Stimulated activated CD8-positive, alpha-beta memory T cell treated with anti-CD3 and anti-CD28 coated beads, Interleukin-4, amount 100 ng/mL, for 24 hours (primary cell): Measurements from ENCODE around the gene SLC30A4.
A peak's percentile ranks its signal among the peaks of the same experiment; 100 is the strongest.
"Not testable (repeated sequence)": the region's sequence is repeated elsewhere in the genome, so short reads cannot be mapped to it uniquely, and the experiment has no call there.

Experiments
- DNase-seq: peaks from one replicate; pipeline ENCODE4 v3.0.0-alpha.2; 2020; ENCODE audit warnings: low read depth

Gene SLC30A4, protein sequence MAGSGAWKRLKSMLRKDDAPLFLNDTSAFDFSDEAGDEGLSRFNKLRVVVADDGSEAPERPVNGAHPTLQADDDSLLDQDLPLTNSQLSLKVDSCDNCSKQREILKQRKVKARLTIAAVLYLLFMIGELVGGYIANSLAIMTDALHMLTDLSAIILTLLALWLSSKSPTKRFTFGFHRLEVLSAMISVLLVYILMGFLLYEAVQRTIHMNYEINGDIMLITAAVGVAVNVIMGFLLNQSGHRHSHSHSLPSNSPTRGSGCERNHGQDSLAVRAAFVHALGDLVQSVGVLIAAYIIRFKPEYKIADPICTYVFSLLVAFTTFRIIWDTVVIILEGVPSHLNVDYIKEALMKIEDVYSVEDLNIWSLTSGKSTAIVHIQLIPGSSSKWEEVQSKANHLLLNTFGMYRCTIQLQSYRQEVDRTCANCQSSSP

DNA sequence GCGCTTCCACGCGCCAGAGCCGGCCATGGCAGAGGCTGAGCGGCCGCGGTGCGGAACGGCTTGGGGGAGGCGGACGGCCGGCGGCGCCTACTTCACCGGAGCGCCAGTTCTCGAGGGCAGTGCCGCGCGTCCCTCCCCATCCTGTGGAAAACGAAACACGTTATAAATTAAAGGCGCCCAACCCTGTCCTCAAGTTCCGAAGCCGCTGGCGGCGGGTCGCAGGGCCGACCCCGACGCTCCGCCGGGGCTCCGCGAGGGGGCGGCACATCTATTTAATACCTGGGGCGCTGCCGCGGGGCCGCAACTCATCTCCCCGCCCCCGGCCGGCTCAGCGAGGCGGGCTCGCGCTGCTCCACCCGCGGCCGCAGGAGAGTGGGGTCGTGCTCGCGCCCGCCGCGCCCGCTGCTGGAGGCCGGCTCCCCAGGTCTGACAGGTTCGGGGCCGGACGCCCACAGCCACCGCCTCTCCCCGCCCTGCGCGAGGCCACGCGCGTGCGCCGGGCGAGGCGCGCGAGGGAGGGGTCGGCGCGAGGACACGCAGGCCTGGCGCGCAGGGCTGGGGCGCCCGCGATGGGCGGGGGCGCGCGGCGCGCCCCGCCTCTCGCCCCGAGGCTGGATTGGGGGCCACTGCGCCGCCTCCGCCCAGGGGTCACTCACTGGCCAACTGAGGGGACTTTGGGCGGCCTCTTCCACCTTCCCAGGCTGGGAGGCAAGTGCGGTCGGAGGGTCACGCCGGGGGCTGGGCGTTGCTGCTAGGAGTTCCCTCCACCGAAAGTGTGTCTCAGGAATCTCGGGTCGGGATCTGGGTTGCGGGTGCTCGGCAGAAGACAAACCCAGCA is at the start of gene SLC30A4:
Gene SLC30A4 (minus strand): TSS at position 428 of the 838 bp plus-strand sequence. CDS start 401 bp downstream, at position 27.
- DNase-seq, result peak; percentile 52

DNA sequence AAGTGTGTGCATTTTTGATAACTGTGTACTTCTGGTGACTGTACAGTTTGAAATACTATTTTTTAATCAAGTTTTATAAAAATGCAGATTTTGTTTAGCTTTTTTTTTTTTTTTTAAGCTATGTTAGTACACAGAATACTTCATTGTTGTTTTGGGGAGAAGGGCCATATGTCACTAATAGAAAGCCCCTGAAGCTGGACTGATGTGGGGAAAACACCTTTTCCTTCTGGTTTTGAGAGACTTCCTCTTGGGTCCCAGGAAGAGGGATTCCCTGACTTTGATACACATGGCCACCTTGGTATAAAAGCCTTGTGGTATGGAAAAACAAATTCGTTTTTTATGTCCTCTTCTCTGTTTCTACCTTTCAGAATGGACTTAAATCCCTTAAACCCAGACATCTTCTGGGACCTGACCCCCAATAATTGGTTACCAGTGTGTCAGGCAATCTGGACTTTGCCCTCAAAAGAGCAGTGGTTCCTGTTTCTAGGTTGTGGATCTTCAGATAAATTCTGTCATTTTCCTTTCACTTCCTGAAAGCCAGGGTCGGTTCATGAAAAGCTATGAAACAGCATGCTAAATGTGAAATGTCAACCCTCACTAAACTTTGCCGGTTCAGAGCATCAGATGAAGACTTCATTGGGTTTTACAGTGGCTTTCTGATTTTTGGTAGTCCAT is 33.5 kb upstream of the SLC30A4 start:
- DNase-seq, result no peak

DNA sequence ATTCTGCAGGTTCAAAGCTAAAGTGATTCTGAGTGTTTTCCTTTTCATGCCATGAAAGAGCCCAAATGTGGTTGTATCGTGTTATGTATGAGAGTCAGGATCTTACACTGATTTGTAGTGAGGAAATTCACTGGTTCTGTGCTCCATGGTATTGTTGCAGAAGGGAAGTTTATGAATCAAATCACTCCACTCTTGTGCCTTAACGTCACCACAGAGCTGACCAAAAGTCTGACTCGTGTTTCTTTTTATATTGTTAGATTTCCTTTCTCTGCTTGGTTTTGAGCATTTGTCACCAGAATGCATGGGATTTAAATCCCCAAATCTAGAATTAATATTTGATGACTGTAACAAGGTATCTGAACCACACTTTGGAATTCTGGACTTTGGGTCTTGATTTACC is 29.1 kb upstream of the SLC30A4 start:
- no peak for DNase-seq

DNA sequence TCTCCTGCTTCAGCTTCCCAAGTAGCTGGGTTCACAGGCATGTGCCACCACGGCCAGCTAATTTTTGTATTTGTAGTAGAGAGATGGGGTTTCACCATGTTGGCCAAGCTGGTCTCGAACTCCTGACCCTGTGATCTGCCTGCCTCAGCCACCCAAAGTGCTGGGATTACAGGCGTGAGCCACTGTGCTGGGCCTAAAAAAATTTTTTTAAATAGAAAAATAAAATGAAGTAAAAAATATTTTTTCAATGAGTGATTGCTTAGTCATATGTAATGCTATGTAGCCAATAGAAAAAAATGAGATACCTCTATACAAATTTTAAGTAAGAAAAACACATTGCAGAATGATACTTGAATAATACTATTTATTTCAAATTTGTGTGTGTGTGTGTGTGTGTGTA is 27.9 kb upstream of the SLC30A4 start:
- no peak for DNase-seq

DNA sequence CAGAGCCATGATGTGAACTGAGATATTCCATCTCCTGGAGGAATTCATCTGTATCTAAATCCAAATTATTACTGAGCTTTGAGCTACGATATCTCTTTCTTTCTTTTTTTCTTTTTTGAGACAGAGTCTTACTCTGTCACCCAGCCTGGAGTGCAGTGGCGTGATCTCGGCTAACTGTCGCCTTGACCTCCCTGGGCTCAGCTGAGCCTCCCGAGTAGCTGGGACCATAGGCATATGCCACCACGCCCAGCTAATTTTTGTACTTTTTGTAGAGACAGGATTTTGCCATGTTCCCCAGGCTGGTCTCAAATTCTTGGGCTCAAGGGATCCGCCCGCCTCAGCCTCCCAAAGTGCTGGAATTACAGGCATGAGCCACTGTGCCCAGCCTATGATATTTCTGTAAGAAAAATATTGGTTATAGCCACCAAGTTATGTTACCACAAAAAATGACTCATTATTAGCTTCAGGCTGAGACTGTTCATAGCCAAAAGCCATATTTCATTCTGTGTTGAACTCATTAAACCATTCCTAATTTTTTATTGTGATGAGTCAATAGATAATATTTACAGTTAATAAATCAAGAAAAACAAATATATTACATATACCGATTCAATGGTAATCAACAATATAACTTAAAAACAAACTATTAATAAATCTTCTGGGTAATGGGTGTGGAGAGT is 27.1 kb upstream of the SLC30A4 start:
- DNase-seq, result no peak

DNA sequence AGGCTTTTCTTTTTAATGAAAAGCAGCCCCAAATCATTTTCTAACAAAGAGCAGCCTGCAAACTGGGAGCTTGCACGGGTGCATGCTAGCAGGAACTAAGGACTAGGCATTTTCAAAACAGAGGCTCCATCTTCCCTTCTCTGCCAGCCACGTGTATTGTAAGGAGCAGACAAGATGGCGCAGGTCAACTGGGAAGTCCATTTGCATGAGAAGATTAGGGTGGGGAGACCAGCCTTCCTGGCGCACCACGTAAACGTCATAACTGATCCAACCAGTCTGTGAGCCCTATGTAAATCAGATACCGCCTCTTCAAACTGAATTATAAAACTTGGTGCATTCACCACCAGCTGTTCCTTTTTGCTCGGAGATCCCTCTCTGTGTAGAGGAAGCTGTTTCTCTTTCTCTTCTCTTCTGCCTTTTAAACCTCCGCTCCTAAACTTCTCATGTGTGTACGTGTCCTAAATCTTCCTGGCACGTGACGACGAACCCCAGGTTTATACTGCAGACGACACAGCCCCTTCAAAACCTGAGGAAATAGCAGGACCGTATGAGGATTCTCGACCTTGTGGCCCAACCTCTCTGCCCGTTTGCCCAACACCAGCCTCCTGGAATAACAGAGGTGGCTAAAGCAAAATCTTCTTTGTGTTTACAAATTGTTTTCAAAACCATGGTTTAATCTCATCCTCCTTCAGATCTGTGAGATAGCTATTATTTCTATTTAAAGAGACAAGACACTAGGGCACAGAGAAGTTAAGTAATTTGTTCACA is 26.4 kb upstream of the SLC30A4 start:
- DNase-seq, result no peak

DNA sequence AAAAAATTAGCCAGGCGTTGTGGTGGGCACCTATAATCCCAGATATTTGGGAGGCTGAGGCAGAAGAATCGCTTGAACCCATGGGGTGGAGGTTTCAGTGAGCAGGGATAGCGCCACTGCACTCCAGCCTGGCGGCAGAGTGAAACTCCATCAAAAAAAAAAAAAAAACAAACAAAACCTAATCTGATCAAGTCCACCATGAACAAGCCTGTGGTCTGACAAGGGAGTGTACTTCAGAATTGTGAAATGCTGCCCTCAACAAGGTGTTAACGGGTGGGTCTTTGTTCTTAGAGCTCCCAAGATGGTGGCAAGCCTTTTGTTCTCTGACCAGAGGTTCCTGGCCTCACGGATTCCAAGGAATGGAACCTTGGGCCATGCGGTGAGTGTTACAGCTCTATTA is 24.2 kb upstream of the SLC30A4 start:
- no peak for DNase-seq

DNA sequence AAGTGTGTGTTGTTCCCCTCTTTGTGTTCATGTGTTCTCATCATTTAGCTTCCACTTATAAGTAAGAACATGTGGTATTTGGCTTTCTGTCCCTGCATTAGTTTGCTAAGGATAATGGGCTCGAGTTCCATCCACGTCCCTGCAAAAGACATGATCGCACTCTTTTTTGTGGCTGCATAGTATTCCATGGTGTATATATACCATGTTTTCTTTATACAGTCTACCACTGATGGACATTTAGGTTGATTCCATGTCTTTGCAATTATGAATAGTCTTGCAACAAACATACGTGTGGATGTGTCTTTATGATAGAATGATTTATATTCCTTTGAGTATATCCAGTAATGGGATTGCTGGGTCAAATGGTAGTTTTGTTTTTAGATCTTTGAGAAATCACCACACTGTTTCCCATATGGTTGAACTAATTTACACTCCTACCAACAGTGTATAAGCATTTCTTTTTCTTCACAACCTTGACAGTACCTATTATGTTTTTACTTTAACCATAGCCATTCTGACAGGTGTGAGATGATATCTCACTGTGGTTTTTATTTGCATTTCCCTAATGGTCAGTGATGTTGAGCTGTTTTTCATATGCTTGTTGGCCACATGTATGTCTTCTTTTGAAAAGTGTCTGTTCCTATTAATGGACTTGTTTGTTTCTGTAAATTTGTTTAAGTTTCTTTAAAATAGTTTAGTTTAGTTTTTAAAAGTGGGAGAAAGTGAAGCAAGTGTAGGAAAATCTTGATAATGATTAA is 21.9 kb upstream of the SLC30A4 start:
- DNase-seq, result no peak

DNA sequence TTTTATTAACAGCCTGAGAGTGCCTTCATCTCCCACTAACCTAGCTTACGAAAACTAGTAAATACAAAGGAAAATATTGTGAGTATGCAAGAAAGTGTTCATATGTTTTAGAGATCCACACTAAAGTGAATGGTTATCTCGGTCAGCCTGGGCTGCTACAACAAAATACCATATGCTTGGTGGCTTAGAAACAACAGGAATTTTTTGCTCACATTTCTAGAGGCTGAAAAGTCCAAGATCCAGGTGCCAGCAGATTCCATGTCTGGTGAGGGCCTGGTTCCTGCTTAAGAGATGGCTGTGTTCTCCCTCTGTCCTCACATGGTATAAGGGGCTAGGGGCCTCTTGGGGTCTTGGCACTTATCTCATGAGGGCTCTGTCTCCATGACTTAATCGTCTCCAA is 20.5 kb upstream of the SLC30A4 start:
- DNase-seq, result no peak

DNA sequence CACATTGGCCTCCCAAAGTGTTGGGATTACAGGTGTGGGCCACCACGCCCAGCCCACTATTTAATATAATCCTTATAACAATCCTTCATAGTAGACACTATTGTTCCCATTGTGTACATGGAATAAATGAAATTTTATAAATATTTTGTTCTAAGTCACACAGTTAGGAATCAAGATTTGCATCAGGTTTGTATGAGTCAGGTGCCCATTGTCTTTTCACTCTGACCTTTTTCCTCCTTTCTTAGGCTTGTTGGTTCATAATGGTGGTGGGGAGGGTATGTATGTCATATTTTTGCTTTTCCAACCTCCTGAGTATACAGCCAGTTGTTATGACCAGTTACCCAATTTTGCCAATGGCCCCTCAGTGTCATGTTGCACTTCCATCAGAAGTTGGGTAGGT is 18.0 kb upstream of the SLC30A4 start:
- DNase-seq, result no peak

DNA sequence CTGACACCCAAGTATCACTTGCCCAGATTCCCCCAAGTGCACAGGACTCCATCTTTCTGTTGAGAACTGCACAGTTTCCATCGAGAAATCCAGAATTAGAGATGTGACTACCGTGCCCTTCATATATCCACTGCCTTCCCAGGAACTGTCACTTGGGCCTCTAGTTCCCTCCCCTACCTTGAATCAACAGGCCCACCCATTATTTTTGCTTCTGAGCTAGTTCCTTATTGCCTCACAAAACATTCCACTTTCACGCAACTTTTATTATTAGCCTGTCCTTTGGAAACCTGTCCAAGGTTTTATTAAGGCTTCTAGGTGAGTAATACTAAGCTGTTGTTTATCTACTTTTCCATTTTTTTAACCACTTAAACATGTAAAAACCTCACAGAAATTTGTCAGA is 17.1 kb upstream of the SLC30A4 start:
- no peak for DNase-seq

DNA sequence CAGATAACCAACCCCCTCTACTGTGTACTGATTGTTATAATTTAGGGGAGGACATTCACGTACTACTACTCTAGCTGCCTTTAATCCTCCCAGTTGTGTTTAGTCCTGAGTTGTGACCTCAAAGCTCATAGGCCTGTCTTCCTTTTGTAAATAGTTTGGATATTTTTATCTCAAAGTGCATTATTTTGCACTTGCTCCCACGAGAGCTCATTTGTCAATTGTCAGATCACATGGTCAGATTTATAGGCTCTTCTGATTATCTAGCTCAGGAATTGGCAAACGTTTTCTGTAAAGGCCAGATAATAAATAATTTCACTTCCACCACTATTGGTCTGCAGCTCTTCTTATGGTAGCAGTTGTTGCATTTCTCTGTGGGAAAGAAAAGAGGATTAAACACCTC is 14.4 kb upstream of the SLC30A4 start:
- no peak for DNase-seq

DNA sequence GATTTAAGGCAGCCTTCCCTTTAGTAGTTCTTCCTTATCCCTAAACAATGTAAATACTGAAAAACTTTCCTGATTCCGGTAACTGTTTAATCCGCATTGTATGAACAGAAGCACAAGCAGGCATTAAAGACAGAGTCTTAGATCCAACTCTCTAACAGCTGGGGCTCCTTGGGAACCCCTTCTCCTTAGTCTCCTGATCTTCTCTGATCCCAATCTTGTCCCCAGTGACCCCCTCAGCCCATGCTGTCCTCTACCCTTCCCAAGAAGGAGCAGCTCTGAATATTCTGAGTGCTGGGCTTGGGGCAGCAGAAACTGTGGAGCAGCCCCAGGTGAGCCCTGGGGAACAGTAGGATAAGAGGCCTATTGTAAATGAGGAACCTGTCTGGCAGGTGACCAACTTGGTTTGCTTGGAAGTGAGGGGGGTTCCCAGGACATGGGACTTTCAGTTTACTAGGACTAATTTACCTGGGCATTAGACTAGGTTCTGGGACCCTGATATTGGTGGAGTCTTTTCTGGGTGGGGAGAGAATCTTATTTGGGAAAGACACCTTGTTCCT is 13.0 kb upstream of the SLC30A4 start:
- DNase-seq, result no peak

DNA sequence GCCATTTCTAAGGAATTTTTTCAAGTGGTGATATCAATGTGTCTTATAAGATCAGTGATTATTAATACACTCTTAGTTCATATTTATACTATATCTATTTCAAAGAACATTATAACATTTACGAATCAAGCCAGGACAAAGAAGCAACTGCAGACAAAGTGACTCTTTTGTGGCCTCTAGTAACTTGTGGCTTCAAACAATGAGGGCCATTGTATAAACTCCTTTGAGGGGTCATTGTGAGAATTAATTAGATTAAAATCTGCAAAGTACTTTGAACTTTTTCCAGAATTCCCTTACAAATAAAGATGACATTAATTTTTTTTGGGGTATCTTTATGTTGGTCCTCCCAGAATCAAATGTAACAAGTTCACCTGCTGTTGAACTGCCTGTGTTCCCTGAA is 12.3 kb upstream of the SLC30A4 start:
- DNase-seq, result no peak

DNA sequence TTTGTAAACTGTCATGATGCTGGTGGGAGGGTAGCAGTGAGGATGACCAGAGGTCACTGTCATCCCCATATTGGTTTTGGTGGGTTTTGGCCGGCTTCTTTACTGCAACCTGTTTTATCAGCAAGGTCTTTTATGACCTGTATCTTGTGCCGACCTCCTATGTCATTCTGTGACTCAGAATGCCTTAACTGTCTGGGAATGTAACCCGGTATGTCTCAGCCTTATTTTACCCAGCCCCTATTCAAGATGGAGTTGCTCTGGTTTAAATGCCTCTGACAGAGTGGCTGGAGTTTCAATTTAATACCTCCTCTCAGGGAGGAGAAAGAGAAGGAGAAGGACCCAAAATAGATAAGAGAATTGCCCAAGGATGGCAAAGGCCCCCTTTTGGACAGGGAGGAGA is 10.3 kb upstream of the SLC30A4 start:
- not testable (repeated sequence) for DNase-seq

DNA sequence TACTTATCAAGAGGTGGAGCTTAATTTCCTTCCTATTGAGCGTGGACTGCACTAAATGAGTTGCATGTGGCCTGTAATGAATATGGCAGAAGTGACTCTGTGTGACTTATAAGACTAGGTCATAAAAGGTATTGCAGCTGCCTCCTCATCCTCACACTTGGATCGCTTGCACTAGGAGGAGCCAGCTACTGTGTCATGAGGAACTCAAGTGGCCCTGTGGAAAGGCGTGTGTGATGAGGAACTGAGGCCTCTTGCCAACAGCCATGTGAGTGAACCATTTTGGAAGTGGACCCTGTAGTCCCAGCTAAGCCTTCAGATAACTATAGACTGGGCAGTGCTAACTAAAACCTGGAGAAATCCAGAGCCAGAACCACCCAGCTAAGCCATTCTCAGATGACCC is 7.1 kb upstream of the SLC30A4 start:
- DNase-seq, result no peak

DNA sequence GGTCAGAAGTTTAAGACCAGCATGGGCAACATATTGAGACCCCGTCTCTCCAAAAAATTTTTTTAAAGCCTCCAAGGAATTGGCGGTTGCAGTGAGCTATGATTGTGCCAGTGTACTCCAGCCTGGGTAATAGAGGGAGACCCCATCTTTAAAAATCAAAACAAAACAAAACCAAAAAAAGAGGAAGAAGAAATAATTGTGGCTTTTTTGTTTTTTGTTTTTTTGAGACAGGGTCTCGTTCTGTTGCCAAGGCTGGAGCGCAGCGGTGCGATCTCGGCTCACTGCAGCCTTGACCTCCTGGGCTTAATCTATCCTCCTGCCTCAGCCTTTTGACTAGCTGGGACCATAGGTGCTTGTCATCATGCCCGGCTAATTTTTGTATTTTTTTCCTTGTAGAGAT is 4.5 kb upstream of the SLC30A4 start:
- no peak for DNase-seq

DNA sequence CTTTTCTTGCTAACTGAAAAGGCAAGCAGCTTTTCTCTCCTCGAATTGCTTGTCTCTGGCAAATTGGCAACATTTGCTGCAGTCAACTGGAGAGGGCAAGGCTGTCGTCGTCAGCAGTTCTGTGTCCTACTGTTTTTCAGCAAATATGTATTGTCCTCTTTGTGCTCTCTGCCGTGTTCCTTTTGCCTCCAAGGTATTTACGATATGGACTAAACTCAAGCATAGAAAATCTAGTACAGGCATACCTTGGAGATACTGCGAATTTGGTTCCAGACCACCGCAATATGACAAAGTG is 558 bp upstream of the SLC30A4 start:
- no peak for DNase-seq

DNA sequence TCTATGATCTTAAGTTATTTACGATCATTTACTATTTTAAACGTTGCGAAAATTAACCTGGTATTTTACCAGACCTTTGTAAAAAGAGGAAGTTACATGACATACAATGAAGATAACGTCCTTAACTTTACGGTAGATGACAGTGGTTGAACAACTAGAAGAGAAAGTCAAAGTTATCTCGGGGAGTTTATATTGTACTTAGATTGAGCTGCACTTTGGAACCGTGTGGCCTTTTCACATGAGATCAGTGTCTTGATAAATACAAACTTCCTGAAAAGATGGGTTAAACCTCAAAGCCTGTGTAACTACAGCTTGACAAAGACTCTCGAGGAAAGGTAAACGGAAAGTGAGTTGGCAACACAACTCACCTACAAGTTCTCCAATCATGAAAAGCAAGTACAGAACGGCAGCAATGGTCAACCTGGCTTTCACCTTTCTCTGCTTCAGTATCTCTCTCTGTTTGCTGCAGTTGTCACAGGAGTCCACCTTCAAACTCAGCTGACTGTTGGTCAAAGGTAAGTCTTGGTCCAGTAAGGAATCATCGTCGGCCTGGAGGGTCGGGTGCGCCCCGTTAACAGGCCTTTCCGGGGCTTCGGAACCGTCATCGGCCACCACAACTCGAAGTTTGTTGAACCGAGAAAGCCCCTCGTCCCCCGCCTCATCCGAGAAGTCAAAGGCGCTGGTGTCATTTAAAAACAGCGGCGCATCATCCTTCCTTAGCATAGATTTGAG is 793 bp downstream of the SLC30A4 start:
- no peak for DNase-seq

DNA sequence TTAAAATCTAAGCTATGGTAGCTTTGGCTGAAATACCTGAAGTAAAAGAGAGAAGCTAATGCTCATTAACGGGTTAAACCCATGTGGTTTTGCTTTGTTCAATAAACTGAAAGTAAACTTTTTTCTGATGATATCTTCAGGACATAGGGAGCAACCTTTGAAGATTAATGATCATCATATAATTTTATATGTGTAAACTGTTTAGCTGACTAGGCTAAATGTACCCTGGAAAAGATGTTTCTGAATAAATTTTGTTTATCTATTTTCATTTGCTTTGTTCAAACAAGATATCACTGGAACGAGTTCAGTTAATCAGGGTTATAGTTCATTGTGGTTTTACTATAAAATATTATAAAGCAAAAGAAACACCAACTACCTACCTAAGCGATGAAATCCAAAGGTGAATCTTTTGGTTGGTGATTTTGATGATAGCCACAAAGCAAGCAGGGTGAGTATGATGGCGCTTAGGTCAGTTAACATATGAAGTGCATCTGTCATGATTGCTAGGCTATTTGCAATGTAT is 11.7 kb downstream of the SLC30A4 start:
- DNase-seq, result no peak
